Common myeloid progenitor, CD34-positive (primary cell): ENCODE measurements around the gene NAGPA.
"Not testable (repeated sequence)": the region's sequence is repeated elsewhere in the genome, so short reads cannot be mapped to it uniquely, and the experiment has no call there.

ENCODE experiments used
- CTCF ChIA-PET: fragments of 350-600 bp; sonication (Branson Sonifier 250); formaldehyde crosslinking; loops from one replicate; lab custom pipeline; 2021; ENCODE audit warnings: antibody characterized with exemption; lab: Charles Lee
- POLR2A ChIA-PET: fragments of 350-600 bp; sonication (Branson Sonifier 250); formaldehyde crosslinking; loops from one replicate; lab custom pipeline; 2021; ENCODE audit warnings: antibody characterized with exemption; lab: Charles Lee
- DNase-seq, 3 donors: peaks; one replicate each; pipeline versions ENCODE4 v3.0.0 to v3.0.0-alpha.2; 2013
- H3K27ac ChIP-seq, 2 experiments: 1 replicate in 1 of 2; 2 replicates in 1 of 2; pipeline ENCODE4 v1.7.0; 2013; ENCODE audit warnings: inconsistent platforms in 2 of 2, low read length in 2 of 2, mild to moderate bottlenecking in 2 of 2, low read depth in 1 of 2, moderate library complexity in 1 of 2; ENCODE audit not compliant: severe bottlenecking in 2 of 2, insufficient read depth in 1 of 2, poor library complexity in 1 of 2
- H3K27me3 ChIP-seq, 5 experiments: replicated peaks in 2 of 5; 1 replicate in 3 of 5; 2 replicates in 2 of 5; pipeline versions ENCODE4 v1.6.1 to v1.7.0; 2013; ENCODE audit warnings: low read length in 4 of 5, mild to moderate bottlenecking in 2 of 5, moderate library complexity in 2 of 5, inconsistent platforms in 1 of 5; ENCODE audit not compliant: insufficient read depth in 5 of 5, control insufficient read depth in 4 of 5
- H3K36me3 ChIP-seq, 4 experiments: 1 replicate in 2 of 4; 2 replicates in 2 of 4; pipeline versions ENCODE4 v1.6.1 to v1.7.0; 2013; ENCODE audit warnings: low read length in 3 of 4, control low read depth in 1 of 4, mild to moderate bottlenecking in 1 of 4; ENCODE audit not compliant: control insufficient read depth in 4 of 4, insufficient read depth in 4 of 4
- H3K4me1 ChIP-seq, 4 experiments: 1 replicate in 3 of 4; 2 replicates in 1 of 4; pipeline versions ENCODE4 v1.6.1 to v1.7.1; 2013; ENCODE audit warnings: low read length in 3 of 4, mild to moderate bottlenecking in 3 of 4, control low read depth in 1 of 4, inconsistent platforms in 1 of 4, moderate library complexity in 1 of 4; ENCODE audit not compliant: control insufficient read depth in 4 of 4, insufficient read depth in 4 of 4; ENCODE audit errors: control extremely low read depth in 1 of 4
- H3K4me3 ChIP-seq, 7 experiments: 1 replicate in 4 of 7; 2 replicates in 3 of 7; pipeline versions ENCODE4 v1.5.1 to v1.7.0; 2013; ENCODE audit warnings: mild to moderate bottlenecking in 7 of 7, low read length in 6 of 7, moderate library complexity in 6 of 7, inconsistent platforms in 2 of 7, low read depth in 2 of 7, control low read depth in 1 of 7; ENCODE audit not compliant: insufficient read depth in 4 of 7, control insufficient read depth in 1 of 7; ENCODE audit errors: extremely low read depth in 1 of 7
- H3K9me3 ChIP-seq, 5 experiments: 1 replicate in 4 of 5; 2 replicates in 1 of 5; pipeline versions ENCODE4 v1.6.1 to v1.7.1; 2013; ENCODE audit warnings: low read length in 4 of 5, mild to moderate bottlenecking in 2 of 5, inconsistent platforms in 1 of 5, low read depth in 1 of 5, moderate library complexity in 1 of 5; ENCODE audit not compliant: control insufficient read depth in 4 of 5, insufficient read depth in 2 of 5; ENCODE audit errors: control extremely low read depth in 1 of 5
- WGBS: methylation state at CpG from one replicate; pipeline ENCODE4 v1.1.5; 2013; ENCODE audit not compliant: insufficient coverage; 5-methylcytosine and 5-hydroxymethylcytosine counted together

NAGPA gene

GRCh38 chr16:5054876-5055865, 21.4 kb upstream of the NAGPA start:
- H3K9me3 ChIP-seq: peaks cover 0 to 3% (median 0%) of the 10 kb centered on the region in 5 experiments
- H3K4me1 ChIP-seq: peaks cover 0 to 5% (median under 1%) of the 10 kb centered on the region in 4 experiments
- ChIA-PET CTCF (interaction anchor here (0.5 to 7.2 kb wide), 6 partner anchors 10 to 994 kb away, joined by 3 to 41 read pairs (median 10); partner anchors contain the start of gene C16orf89), POLR2A (no interaction called here)
- H3K4me3 ChIP-seq: no peak overlapping the region
- 97% methylated on average over 11 of the region's 16 CpGs for WGBS
- H3K27ac ChIP-seq: no peak overlapping the region
- DNase-seq: no peak
- H3K36me3 ChIP-seq: no peaks in the 10 kb centered on the region
- no peaks in the 10 kb centered on the region for H3K27me3 ChIP-seq

GRCh38 chr16:5046914-5047313, 13.2 kb upstream of the NAGPA start:
- H3K27me3 ChIP-seq: no peaks in the 10 kb centered on the region
- DNase-seq: no peak
- WGBS: 100% methylated on average over 2 of the region's 2 CpGs
- peaks cover 0 to 8% (median 3%) of the 10 kb centered on the region in 5 experiments for H3K9me3 ChIP-seq
- no peaks in the 10 kb centered on the region for H3K4me1 ChIP-seq
- ChIA-PET POLR2A (no interaction called here), CTCF (interaction anchor here (1.8 kb wide), 1 partner anchor 13 kb away, joined by 4 read pairs; no protein-coding TSS in a partner anchor)
- H3K27ac ChIP-seq: no peak overlapping the region
- H3K4me3 ChIP-seq: no peak overlapping the region
- H3K36me3 ChIP-seq: no peaks in the 10 kb centered on the region

GRCh38 chr16:5045499-5046115, 11.9 kb upstream of the NAGPA start:
- no peak overlapping the region for H3K27ac ChIP-seq
- WGBS: 95% methylated on average over 7 of the region's 10 CpGs
- peaks cover 0 to 8% (median 0%) of the 10 kb centered on the region in 5 experiments for H3K9me3 ChIP-seq
- no peak for DNase-seq
- no peak overlapping the region for H3K4me3 ChIP-seq
- ChIA-PET POLR2A (interaction anchor here (0.5 kb wide), 1 partner anchor 177 kb away, joined by 10 read pairs; no protein-coding TSS in a partner anchor), CTCF (interaction anchor here (1.4 to 3.2 kb wide), 2 partner anchors 10 to 28 kb away, joined by 4 to 11 read pairs; no protein-coding TSS in a partner anchor)
- no peaks in the 10 kb centered on the region for H3K4me1 ChIP-seq
- H3K27me3 ChIP-seq: peaks cover 0 to 2% (median 0%) of the 10 kb centered on the region in 5 experiments
- H3K36me3 ChIP-seq: no peaks in the 10 kb centered on the region

GRCh38 chr16:5044581-5044980, 10.8 kb upstream of the NAGPA start:
- DNase-seq, H3K4me1 ChIP-seq, H3K27me3 ChIP-seq, H3K4me3 ChIP-seq, H3K36me3 ChIP-seq, H3K27ac ChIP-seq, POLR2A ChIA-PET, H3K9me3 ChIP-seq: not testable (repeated sequence)
- CTCF ChIA-PET: interaction anchor here (1.4 to 3.2 kb wide), 2 partner anchors 12 to 27 kb away, joined by 4 to 11 read pairs; no protein-coding TSS in a partner anchor
- 96% methylated on average over 8 of the region's 11 CpGs for WGBS

GRCh38 chr16:5044011-5044540, 10.3 kb upstream of the NAGPA start:
- 98% methylated on average over 4 of the region's 8 CpGs for WGBS
- no peak overlapping the region for H3K27ac ChIP-seq
- CTCF ChIA-PET: interaction anchor here (1.1 to 3.2 kb wide), 2 partner anchors 12 to 15 kb away, joined by 4 to 11 read pairs; no protein-coding TSS in a partner anchor

GRCh38 chr16:5042574-5043171, 8.9 kb upstream of the NAGPA start:
- Histone ChIP-seq H3K9me3 (peaks cover 0 to 3% (median 0%) of the 10 kb centered on the region in 5 experiments), H3K4me1 (no peaks in the 10 kb centered on the region), H3K36me3 (no peaks in the 10 kb centered on the region), H3K27ac (no peak overlapping the region), H3K27me3 (peaks cover 0 to 2% (median 0%) of the 10 kb centered on the region in 5 experiments), H3K4me3 (no peak overlapping the region)
- POLR2A ChIA-PET: no interaction called here
- CTCF ChIA-PET: no interaction called here
- 80% methylated on average over 9 of the region's 14 CpGs for WGBS
- DNase-seq: no peak

More at GRCh38 chr16:5044011-5044540, 10.3 kb upstream of the NAGPA start:
- no peak for DNase-seq
- no peak overlapping the region for H3K4me3 ChIP-seq
- no peaks in the 10 kb centered on the region for H3K4me1 ChIP-seq
- H3K27me3 ChIP-seq: peaks cover 0 to 2% (median 0%) of the 10 kb centered on the region in 5 experiments
- H3K36me3 ChIP-seq: no peaks in the 10 kb centered on the region
- H3K9me3 ChIP-seq: peaks cover 0 to 8% (median 0%) of the 10 kb centered on the region in 5 experiments
- POLR2A ChIA-PET: no interaction called here
